Measurements from ENCODE around the gene TTC12. TPM values are rescaled to one million over a fixed set of nuclear protein-coding genes. Genes with fewer than 3 reads are reported as not detected.

Gene TTC12
- total RNA-seq, 1 donor from 2014 or later: 20.4 TPM

DNA sequence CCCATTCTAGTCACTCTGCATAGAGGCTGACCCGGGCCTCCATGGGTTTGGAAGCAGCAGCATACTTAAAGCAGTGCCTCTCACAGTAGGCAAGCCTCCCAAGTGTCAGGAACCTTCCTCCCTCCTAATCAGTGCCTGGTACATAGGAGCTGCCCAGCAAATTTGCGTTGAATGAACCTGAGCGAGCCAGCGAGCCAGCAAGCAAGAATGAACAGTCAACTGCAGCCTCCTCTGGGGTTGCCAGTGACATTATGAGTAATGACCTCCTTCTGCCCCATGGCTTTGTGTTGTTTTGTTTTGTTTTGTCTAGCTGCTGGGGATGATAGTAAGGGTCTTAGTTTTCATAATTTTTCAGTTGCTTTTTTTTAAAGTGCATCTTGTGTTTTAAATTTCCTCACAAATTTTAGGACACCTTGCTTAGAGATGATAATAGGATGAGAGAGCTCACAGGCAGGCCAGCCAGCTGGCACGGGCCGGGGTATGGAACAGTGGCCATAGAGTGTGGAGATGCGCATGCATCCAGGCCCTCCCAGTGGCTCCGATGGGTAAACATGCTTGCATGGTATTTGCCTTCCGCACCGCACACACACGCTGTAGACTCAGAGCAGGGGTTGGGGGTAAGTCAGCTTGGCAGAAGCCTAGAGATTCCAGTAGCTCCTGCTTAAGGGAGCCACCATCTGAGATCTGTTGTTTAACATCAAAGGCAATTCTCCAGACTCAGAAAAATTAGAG lies 36.1 kb downstream of the TTC12 start:
- no peak for TF ChIP-seq POLR2A (IDR thresholded peaks at IDR 0.05)
- no peak overlapping the region for H3K27ac ChIP-seq
- intact Hi-C loops (cut with DNase I): no loop called here
- H3K27me3 ChIP-seq: no peaks in the 10 kb centered on the region
- H3K4me1 ChIP-seq: no peaks in the 10 kb centered on the region
- peaks cover 0 to 36% of the 10 kb centered on the region in 2 donors for H3K36me3 ChIP-seq
- DNase-seq (ENCODE audit: extremely low spot score in 2 of 2): no peak
- H3K9me3 ChIP-seq: peaks cover 4% of the 10 kb centered on the region
- no peak overlapping the region for H3K4me3 ChIP-seq

DNA sequence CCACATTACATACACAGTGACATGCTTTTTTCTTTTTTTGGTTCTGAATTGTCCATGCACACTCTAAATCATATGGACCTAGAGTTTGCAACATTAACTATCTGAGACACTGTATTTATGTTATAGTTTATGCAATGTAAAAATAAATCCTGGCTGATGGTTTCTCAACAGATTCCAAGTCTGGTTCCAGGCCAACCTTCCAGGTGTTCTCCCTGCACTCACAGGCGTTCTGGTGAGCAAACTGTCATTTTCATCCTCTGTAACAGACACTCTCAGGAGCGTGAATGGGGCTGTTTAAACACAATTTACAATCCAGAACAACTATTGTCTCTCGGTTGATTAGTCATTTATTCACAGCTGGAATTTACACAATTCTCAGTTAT lies 36.7 kb downstream of the TTC12 start:
- Histone ChIP-seq H3K9me3 (peaks cover 10% of the 10 kb centered on the region), H3K27me3 (no peaks in the 10 kb centered on the region), H3K36me3 (peaks cover 0 to 38% of the 10 kb centered on the region in 2 donors), H3K27ac (no peak overlapping the region), H3K4me3 (no peak overlapping the region), H3K4me1 (no peaks in the 10 kb centered on the region)
- TF ChIP-seq POLR2A (IDR thresholded peaks at IDR 0.05) (no peak), POLR2AphosphoS5 (IDR thresholded peaks at IDR 0.05; ENCODE audit: insufficient read depth in 1 of 2, low read depth in 1 of 2) (no peak)
- TF ChIP-seq, protein P1, sequence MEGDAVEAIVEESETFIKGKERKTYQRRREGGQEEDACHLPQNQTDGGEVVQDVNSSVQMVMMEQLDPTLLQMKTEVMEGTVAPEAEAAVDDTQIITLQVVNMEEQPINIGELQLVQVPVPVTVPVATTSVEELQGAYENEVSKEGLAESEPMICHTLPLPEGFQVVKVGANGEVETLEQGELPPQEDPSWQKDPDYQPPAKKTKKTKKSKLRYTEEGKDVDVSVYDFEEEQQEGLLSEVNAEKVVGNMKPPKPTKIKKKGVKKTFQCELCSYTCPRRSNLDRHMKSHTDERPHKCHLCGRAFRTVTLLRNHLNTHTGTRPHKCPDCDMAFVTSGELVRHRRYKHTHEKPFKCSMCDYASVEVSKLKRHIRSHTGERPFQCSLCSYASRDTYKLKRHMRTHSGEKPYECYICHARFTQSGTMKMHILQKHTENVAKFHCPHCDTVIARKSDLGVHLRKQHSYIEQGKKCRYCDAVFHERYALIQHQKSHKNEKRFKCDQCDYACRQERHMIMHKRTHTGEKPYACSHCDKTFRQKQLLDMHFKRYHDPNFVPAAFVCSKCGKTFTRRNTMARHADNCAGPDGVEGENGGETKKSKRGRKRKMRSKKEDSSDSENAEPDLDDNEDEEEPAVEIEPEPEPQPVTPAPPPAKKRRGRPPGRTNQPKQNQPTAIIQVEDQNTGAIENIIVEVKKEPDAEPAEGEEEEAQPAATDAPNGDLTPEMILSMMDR (IDR thresholded peaks at IDR 0.05): no peak
- intact Hi-C loops (cut with DNase I): no loop called here
- DNase-seq (ENCODE audit: extremely low spot score in 2 of 2): no peak

DNA sequence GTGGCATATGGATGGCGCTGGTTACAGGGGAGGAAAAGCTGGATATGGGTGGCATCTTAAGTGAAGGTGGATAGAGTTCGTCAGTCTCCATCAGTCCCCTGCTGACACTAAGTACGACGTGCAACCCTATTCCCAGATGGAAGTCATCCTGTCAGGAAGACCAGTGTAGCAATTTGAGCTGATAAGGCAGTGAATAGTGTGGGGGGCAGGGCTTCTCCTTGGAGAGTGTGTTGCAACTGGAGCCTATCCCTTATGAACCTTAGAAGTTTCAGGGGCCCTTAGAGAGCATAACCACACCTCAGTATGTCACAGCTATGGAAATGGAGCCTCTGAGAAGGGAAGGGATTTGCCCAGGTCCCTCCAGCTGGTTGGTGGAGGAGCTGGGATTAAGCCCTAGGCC lies 37.1 kb downstream of the TTC12 start:
- no peaks in the 10 kb centered on the region for H3K4me1 ChIP-seq
- no peak for DNase-seq (ENCODE audit: extremely low spot score in 2 of 2)
- no peak for TF ChIP-seq POLR2A (IDR thresholded peaks at IDR 0.05)
- TF ChIP-seq POLR2AphosphoS5 (IDR thresholded peaks at IDR 0.05; ENCODE audit: insufficient read depth in 1 of 2, low read depth in 1 of 2): no peak
- TF ChIP-seq, protein P1 (IDR thresholded peaks at IDR 0.05): no peak
- intact Hi-C loops (cut with DNase I): no loop called here
- H3K27ac ChIP-seq: no peak overlapping the region
- H3K36me3 ChIP-seq: peaks cover 0 to 42% of the 10 kb centered on the region in 2 donors
- H3K9me3 ChIP-seq: peaks cover 10% of the 10 kb centered on the region
- H3K4me3 ChIP-seq: no peak overlapping the region
- no peaks in the 10 kb centered on the region for H3K27me3 ChIP-seq

DNA sequence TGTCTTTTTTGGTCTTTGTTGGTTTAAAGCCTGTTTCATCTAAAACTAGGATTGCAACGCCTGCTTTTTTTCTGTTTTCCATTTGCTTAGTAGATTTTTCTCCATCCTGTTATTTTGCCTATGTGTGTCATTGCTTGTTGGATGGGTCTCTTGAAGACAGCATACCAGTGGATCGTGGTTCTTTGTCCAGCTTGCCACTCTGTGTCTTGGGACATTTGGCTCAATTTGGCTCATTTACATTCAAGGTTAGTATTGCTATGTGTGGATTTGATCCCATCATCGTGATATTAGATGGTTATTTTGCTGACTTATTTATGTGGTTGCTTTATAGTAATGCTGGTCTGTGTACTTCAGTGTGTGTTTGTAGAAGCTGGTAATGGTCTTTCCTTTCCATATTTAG lies 41.8 kb downstream of the TTC12 start:
- TF ChIP-seq, protein P1 (IDR thresholded peaks at IDR 0.05): no peak
- no peak for TF ChIP-seq POLR2A (IDR thresholded peaks at IDR 0.05)
- TF ChIP-seq POLR2AphosphoS5 (IDR thresholded peaks at IDR 0.05; ENCODE audit: insufficient read depth in 1 of 2, low read depth in 1 of 2): no peak
- no peak for DNase-seq (ENCODE audit: extremely low spot score in 2 of 2)
- Histone ChIP-seq H3K4me1 (no peaks in the 10 kb centered on the region), H3K9me3 (peaks cover 10% of the 10 kb centered on the region), H3K27ac (no peak overlapping the region), H3K36me3 (peaks cover 0 to 74% of the 10 kb centered on the region in 2 donors), H3K27me3 (no peaks in the 10 kb centered on the region), H3K4me3 (no peak overlapping the region)
- intact Hi-C loops (cut with DNase I): no loop called here

DNA sequence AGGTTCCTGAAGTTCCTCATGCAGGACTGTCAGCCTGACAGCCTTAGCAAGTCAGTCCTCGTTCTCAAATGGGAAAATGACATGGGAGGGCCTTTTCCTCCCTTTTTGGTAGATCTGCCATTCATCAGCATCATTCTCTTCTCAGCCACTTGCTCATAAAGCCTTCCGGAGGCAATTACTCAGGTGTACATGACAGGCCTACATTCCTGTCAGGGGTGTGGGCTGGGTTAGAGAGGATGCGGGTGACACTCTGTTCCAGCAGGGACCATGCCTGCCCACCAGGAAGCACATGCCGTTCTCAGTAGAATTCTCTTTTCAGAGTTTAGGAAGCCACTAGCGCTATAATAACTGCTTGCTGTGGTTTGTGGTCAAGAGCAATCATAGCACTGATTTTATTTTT lies 49.0 kb downstream of the TTC12 start:
- intact Hi-C loops (cut with DNase I): no loop called here
- Histone ChIP-seq H3K27ac (no peak overlapping the region), H3K4me3 (no peak overlapping the region), H3K4me1 (no peaks in the 10 kb centered on the region), H3K27me3 (no peaks in the 10 kb centered on the region), H3K9me3 (no peaks in the 10 kb centered on the region), H3K36me3 (peaks cover 0 to 61% of the 10 kb centered on the region in 2 donors)
- TF ChIP-seq, protein P1 (IDR thresholded peaks at IDR 0.05): no peak
- TF ChIP-seq POLR2AphosphoS5 (IDR thresholded peaks at IDR 0.05; ENCODE audit: insufficient read depth in 1 of 2, low read depth in 1 of 2): no peak
- TF ChIP-seq POLR2A (IDR thresholded peaks at IDR 0.05): no peak
- DNase-seq (ENCODE audit: extremely low spot score in 2 of 2): peak in 1 of 2 donors; percentile 58

All from vagina (tissue), 2 donors.